Body of pancreas (tissue), 4 donors: ENCODE measurements around the gene ENTPD8.

Experiments
- CTCF ChIP-seq, 7 experiments: fragments of 450-650 bp in 4 of 7; fragments of 200-600 bp in 3 of 7; sonication (generic) in 3 of 7; IDR thresholded peaks; one replicate each; pipeline ENCODE4 v1.5.1; 2016 to 2019; ENCODE audit warnings: antibody characterized with exemption in 7 of 7
- POLR2A ChIP-seq, 3 donors: fragments of 450-650 bp; IDR thresholded peaks; one replicate each; pipeline ENCODE4 v1.6.1; 2016; ENCODE audit warnings: antibody characterized with exemption in 3 of 3, mild to moderate bottlenecking in 2 of 3

DNA sequence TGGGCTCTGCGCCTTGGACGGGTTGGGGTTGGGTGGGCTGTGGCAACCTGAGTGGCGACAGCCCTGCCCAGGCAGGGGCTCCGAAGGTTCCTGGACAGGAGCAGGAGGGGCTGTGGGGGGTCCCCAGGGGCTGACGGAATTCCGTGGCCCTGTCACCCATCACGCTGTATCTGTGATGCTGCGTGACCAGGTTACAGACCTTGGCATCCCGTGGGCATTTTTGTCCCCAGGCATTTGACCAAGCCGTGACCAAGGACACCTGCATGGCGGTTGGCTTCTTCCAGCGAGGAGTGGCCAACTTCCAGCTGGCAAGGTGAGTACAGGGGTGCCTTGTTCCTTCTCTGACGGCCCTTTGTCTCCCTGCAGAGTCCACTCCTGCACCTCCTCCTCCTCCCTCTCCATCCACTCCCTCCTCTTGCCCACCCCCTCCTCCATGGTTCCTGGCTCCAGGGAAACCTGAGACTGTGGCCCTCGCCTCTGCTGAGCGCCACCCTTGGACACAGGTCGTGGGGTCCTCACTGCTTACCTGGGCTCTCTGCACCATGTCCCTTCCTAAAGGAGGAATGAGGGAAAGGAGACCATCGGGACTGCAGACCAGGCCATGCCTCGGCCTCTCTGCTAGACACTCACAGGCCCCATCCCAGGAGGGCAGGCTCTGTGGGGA is 15.0 kb downstream of the ENTPD8 start:
- TF ChIP-seq CTCF (IDR thresholded peaks at IDR 0.05) (no peak), POLR2A (IDR thresholded peaks at IDR 0.05) (no peak)
